GM19035 (cell line): Measurements from ENCODE around the gene SPNS2.

Source experiments
- ATAC-seq: cut with Tn5 transposase; IDR thresholded peaks from one replicate; pipeline ENCODE4 v1.9.1; 2021; ENCODE audit not compliant: unreplicated experiment

SPNS2 gene

GRCh38 chr17:4548061-4548461 lies 49.4 kb downstream of the SPNS2 start:
- no peak for ATAC-seq

GRCh38 chr17:4548721-4549531 lies 50.2 kb downstream of the SPNS2 start:
- ATAC-seq: no peak

GRCh38 chr17:4549781-4550533 lies 51.3 kb downstream of the SPNS2 start:
- ATAC-seq: no peak

DNA sequence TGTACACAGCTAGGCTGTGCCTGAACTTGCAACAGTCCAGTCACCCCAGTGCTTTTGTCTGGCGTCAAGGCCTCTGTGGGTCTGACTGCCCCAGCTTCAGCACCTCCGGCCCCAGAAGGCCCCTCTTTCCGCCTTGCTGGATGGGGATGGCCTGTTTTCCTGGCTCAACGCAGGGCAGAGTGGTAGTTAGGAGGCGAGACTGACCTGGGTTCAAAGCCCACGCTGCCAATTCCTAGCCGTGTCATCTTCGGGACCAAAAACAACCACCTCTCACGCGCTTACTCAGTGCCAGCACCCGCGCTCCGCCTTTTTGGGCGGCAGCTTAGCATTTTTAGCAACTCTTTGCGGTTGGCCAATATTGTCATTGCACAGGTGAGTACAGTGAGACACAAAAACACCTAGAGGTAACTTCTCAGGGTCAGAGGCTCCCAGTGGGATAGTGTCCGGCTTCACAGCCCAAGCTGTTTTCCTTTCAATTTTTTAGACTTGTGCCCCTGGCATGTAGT lies 51.9 kb downstream of the SPNS2 start:
- no peak for ATAC-seq

- ATAC-seq: no peak
Measured at GRCh38 chr17:4551141-4551540, 52.5 kb downstream of the SPNS2 start.

DNA sequence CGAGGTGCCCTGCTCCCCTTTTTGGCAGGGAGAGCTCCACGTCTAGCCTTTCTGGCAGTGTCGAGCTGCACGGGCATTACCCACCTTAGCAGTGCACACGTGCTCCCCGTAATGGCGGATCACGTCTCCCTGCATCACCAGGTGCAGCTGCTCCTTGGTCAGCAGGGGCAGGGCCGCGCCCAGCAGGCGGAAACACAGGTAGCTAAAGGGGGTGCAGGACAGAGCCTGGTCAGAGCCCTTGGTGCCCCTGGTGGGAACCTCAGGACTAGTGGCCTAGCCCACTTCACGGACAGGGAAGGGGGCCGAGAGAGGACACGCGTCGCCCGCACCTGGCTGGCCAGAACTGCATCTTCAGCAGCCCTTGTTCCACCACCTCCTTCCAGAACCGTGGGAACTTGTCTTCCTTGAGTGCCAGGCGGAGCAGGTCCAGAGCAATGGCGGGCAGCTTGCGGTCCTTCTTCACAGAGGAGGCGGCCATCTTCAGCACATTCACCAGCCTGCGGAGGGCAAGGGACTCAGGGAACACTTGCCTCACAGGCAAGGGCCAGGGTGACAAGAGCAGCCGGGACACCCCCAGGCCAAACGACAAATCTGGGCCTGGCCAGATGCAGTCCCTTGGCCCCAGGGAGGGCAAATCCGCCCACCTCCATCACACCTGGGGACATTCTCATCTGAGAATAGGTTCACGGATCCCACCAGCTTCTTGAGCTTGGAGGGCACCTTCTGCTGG lies 53.3 kb downstream of the SPNS2 start:
- ATAC-seq: no peak

DNA sequence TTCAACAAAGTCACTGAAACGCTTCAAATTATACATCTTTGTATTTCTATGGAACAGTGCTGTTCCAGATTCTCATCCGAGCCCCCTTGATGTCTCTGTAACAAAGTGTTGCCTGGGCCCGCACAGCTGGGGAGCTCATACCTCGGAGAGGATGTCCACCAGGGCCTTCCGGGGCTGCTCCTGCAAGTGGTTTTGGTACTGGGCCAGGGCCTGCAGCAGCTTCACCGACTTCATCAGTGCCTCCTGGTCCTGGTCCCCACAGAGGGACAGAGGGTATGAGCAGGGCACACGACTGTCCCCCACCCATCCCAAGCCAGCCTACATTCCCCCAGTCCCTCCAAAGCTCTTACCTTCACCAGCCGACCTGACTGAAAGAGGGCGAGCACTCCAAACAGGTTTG lies 55.0 kb downstream of the SPNS2 start:
- ATAC-seq: no peak

DNA sequence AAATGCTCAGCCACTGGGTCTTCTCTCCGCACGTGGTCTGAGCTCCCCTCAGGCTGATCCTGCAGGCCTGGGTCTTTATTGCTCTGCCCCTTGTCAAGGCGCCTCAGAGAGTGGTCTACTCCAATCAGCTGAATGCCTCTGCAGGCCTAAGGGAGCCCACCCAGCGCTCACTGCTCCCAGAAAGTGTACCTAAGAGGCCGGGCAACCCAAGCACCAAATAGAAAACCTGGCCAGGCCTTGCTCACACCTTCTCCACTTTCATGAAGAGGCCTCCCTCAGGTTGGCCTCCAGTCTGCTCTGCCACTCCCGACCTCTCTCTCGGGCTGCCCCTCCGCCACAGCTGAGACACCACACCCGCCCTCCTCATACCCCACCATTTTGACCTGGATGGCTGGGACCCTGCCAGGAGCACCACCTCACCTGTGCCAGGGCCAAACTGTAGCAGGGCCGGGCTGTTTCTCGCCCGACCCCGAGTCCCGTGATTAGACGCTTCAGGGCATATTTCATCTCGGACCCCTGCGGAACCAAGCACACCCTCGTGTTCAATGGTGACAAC lies 55.8 kb downstream of the SPNS2 start:
- no peak for ATAC-seq

DNA sequence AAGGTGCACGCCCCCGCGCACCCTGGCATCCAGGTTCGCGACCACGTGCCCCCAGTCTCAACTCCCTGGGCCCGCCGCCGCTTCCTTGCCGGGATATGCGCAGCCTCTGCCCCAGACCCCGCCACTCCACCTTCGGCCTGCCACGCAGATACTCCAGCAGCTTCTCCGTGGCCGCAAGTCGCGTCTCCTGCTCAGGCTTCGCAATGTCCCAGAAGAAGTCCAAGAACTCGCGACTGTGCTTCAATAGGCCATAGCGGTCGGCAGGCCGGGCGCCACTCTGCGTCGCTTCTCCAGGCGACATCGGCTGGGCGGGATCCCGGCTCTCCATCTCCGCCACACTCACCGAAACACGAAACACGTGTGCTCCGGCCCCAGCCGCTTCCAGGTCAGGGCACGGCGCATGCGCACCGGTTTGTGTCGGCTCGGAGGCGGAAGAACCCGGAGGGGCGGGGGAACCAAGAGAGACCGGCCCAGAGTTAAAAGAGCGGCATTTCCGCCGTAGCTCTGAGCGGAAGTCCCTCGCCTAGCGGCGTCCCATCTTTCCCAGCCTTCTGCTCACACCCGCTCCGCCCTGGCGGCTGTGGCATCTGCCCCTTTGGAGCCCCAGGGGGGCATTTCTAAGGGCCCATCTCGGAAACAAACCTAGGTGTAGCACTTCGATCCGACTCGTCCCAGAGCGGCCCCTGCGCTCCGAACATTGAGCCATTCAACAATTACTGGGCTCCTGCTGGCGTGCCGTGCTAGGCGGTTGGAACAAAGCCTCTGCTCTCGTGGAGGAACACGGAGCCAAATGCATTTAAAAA lies 56.5 kb downstream of the SPNS2 start, which contains the start of gene MYBBP1A:
Gene MYBBP1A (minus strand): TSS at position 388 of the 803 bp plus-strand sequence. CDS start 60 bp downstream, at position 328.
- peak; percentile 93 for ATAC-seq

DNA sequence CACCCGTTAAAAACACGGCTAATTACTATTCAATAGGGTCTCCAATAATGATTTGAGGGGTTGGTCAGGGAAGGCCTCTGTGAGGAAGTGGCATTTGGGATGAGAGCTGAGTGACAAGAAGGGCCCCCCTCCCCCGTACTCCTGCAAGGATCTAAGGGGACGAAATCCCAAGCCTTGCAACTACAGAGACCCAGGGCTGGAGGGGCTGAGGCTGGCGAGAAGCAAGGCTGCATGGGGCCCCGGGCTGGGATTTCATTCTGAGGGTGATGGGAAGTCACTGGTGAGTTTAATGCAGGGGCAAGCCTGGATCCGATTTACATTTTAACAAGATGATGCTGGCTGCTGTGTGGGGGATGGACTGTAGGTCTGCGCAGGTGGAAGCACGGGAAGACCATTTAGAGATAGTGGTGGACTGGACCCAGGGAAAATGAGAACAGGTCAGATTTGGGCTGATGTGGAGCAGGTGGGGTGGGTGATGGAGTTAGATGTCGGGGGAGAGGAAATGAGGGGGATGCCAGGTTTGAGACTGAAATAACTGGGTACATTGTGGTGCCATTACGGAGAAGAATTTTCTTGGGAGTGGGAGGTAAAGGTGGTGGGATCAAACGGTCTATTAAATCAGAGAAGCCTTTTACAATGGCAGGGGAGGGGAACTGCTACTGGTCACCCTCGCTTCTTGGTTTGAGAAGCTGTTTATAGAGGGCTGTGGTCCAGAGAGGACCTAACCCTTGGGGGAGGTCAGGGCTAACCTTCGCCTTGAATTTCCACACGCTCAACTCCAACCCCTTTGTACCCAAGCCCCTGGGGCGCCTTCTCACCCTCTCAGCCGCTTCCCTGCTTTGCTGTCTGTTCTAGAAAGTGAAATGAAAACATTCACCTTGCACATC lies 57.4 kb downstream of the SPNS2 start:
- no peak for ATAC-seq

- ATAC-seq: no peak
Measured at GRCh38 chr17:4556996-4557395, 58.3 kb downstream of the SPNS2 start.

DNA sequence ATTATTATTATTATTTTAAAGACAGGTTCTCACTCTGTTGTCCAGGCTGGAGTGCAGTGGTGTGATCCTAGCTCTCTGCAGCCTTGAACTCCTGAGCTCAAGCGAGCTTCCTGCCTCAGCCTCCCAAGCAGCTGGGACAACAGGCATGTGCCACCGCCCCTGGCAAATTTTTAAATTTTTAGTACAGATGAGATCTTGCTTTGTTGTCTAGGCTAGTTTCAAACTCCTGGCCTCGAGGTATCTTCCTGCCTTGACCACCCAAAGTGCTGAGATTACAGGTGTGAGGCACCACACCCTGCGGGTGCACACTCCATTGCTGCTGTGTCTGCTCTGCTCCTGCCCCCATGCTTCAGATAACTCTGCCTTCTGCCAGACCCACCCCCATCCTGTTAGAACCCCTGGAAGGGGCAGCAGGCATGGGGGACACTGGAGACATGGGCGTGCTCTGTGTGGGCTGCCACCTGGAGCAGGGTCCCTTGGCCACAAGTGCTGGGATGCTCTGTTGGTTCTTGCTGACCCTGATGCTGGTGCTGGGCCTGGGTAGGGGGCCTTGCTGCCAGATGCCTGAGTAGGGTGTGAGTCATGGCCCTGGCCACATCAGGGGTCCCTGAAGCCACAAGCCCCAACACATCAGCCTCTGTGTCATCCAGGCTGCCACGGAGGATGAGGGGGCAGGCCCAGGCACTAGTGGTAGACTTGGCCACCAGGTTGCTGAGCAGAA lies 59.1 kb downstream of the SPNS2 start:
- ATAC-seq: no peak

DNA sequence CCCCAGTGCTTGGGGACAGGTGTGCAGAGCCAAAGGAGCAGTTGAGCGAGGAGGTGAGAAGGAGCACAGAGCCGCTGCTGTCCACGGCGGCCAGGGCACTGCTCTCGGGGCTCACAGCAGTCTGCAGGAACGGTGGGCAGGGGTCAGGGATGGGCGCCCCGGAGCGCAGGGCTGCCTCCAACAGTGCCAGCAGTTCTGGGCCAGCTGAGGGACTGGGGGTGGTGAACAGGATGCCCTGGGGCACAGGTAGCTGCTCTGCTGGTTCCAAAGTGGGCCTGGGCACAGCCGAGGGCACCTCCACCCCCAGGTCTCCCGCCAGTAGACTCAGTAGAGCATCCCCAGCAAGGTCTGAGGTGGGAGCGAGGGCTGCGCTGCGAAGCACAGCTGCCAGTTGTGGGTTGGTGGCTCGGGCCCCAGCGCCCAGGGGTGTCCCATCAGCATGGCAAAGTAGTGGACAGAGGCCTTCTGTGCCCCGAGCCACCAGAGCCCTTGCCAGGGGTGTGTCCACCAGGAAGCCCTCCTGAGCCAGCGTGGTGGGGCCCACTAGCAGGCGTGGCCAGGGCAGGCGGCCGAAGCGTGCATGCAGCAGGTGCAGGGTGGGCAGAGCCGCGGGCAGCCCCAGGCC lies 59.8 kb downstream of the SPNS2 start:
- ATAC-seq: no peak

GRCh38 chr17:4559139-4559791 lies 60.6 kb downstream of the SPNS2 start:
- no peak for ATAC-seq

DNA sequence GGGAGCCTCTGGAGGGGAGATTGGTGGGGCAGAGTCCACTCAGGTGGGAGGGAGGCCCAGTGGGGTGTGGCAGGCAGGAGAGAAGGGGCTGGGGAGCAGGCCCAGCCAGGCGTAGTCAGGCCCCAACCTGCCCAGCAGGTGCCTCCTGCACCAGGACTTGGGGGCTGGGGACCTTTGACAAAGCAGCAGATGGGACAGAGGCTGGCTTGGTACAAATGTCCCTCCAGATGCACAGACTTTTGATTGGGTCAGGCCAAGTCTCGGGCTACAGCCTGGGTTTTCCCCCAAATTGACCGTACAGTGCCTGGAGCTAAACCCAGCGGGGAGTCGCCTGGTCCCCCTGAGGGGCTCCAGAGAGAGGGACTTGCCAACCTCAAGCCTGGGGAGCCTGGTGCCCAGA lies 61.3 kb downstream of the SPNS2 start:
- ATAC-seq: no peak

DNA sequence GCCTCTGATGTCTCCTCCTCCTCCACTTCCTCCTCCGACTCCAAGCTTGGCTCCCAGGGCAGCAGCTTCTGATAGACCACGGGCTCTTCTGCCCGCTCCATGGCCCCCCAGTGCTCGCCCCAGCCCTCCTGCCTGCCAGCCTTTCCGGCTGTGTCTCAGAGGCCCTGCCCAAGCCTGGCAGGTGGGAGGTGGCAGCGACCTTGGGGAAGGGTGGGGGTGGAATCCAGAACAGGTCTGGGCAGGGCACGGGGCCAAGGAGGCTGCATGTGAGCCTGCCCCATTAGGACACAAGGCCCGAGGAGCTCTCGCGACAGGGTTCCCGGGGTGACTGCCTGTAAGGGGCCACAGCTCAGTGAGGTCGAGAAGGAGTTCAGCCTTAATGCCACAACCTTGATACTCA lies 61.7 kb downstream of the SPNS2 start, which contains the start of gene GGT6:
Gene GGT6 (minus strand): TSS at position 157 of the 400 bp plus-strand sequence. CDS start 56 bp downstream, at position 101.
- ATAC-seq: no peak

GRCh38 chr17:4560837-4561256 lies 62.2 kb downstream of the SPNS2 start:
- no peak for ATAC-seq
